ENCODE results near the gene ARID5B.

- TF ChIP-seq ZNF639 (tag by site-specific recombination; IDR thresholded peaks at IDR 0.05) (no peak), WT1 (tag by site-specific recombination; IDR thresholded peaks at IDR 0.05) (no peak)
Observed at GRCh38 chr10:61973169-61973568, 71.7 kb downstream of the ARID5B start.

Measured in HEK293 (cell line).